ENCODE measurements around the gene ADAM8.

GRCh38 chr10:133219782-133220181, 56.9 kb downstream of the ADAM8 start:
- TF ChIP-seq CTCF (IDR thresholded peaks at IDR 0.05): no peak
- no peak for TF ChIP-seq EZH2 (IDR thresholded peaks at IDR 0.05; ENCODE audit: borderline replicate concordance, insufficient read depth, low read depth, low read length, poor library complexity, severe bottlenecking)
